B cell (primary cell): ENCODE measurements around the gene SPDYC. TPM values are rescaled to one million over a fixed set of nuclear protein-coding genes. Genes with fewer than 3 reads are reported as not detected.
A peak's percentile ranks its signal among the peaks of the same experiment; 100 is the strongest.

ENCODE experiments used
- ATAC-seq: fragments of 200-7000 bp; cut with Tn5 transposase; one replicate; pipeline ENCODE4 v1.10.0; 2021; ENCODE audit warnings: low read depth, mild to moderate bottlenecking, moderate number of reproducible peaks, moderate library complexity
- CTCF ChIA-PET: fragments of 350-600 bp; sonication (Branson Sonifier 250); formaldehyde crosslinking; loops from one replicate; lab custom pipeline; 2021; ENCODE audit warnings: antibody characterized with exemption, inconsistent platforms; lab: Charles Lee
- POLR2A ChIA-PET: fragments of 350-600 bp; sonication (Branson Sonifier 250); formaldehyde crosslinking; loops from one replicate; lab custom pipeline; 2021; ENCODE audit warnings: antibody characterized with exemption; lab: Charles Lee
- DNase-seq: peaks from one replicate; pipeline ENCODE4 v3.0.0; 2013
- H2AFZ ChIP-seq: 2 replicates; pipeline ENCODE4 v1.6.1; 2012; ENCODE audit warnings: mild to moderate bottlenecking, low read depth, low read length; ENCODE audit not compliant: insufficient read depth, poor library complexity, severe bottlenecking
- H3K27ac ChIP-seq, 2 donors: 1 replicate in 1 of 2; 2 replicates in 1 of 2; pipeline ENCODE4 v1.5.1; 2012 to 2013; ENCODE audit warnings: low read length in 2 of 2, mild to moderate bottlenecking in 2 of 2, moderate library complexity in 1 of 2
- H3K27me3 ChIP-seq, 4 experiments: fragments of 200-600 bp in 1 of 4; sonication (generic) in 1 of 4; replicated peaks in 1 of 4; 1 replicate in 2 of 4; 2 replicates in 2 of 4; pipeline versions ENCODE4 v1.6.1 to v1.7.0; 2013 to 2016; ENCODE audit warnings: low read length in 3 of 4, mild to moderate bottlenecking in 2 of 4, mixed read lengths in 1 of 4, moderate library complexity in 1 of 4; ENCODE audit not compliant: insufficient read depth in 4 of 4, control insufficient read depth in 3 of 4; ENCODE audit errors: control extremely low read depth in 1 of 4
- H3K36me3 ChIP-seq, 2 experiments: replicated peaks in 1 of 2; 1 replicate in 1 of 2; 2 replicates in 1 of 2; pipeline versions ENCODE4 v1.6.1 to v1.7.1; 2013; ENCODE audit warnings: low read length in 1 of 2; ENCODE audit not compliant: insufficient read depth in 2 of 2, control insufficient read depth in 1 of 2; ENCODE audit errors: control extremely low read depth in 1 of 2, extremely low read depth in 1 of 2
- H3K4me1 ChIP-seq, 2 donors: fragments of 200-600 bp in 1 of 2; sonication (generic) in 1 of 2; 1 replicate in 1 of 2; 2 replicates in 1 of 2; pipeline versions ENCODE4 v1.5.1 to v1.6.1; 2013 to 2017; ENCODE audit warnings: low read length in 2 of 2; ENCODE audit not compliant: control insufficient read depth in 2 of 2, insufficient read depth in 2 of 2
- H3K4me2 ChIP-seq: replicated peaks from 2 replicates; pipeline ENCODE3; 2012; ENCODE audit warnings: mild to moderate bottlenecking, low read depth, low read length; ENCODE audit not compliant: poor library complexity, severe bottlenecking
- H3K4me3 ChIP-seq, 5 experiments: fragments of 200-600 bp in 1 of 5; sonication (generic) in 1 of 5; 1 replicate in 3 of 5; 2 replicates in 2 of 5; pipeline versions ENCODE4 v1.5.1 to v1.7.0; 2011 to 2016; ENCODE audit warnings: low read length in 4 of 5, mild to moderate bottlenecking in 4 of 5, low read depth in 2 of 5, control low read depth in 1 of 5, moderate library complexity in 1 of 5; ENCODE audit not compliant: insufficient read depth in 1 of 5; ENCODE audit errors: control extremely low read depth in 1 of 5, extremely low read depth in 1 of 5
- H3K79me2 ChIP-seq: fragments of 200-600 bp; sonication (generic); one replicate; pipeline ENCODE4 v1.6.0; 2016; ENCODE audit warnings: low read length; ENCODE audit not compliant: control insufficient read depth, insufficient read depth
- H3K9ac ChIP-seq: fragments of 200-600 bp; sonication (generic); 2 replicates; pipeline ENCODE4 v1.6.1; 2017; ENCODE audit warnings: mild to moderate bottlenecking, low read length, moderate library complexity
- H3K9me3 ChIP-seq, 3 donors: one replicate each; pipeline versions ENCODE4 v1.6.1 to v1.7.1; 2013; ENCODE audit warnings: low read length in 2 of 3; ENCODE audit not compliant: control insufficient read depth in 2 of 3, insufficient read depth in 1 of 3; ENCODE audit errors: control extremely low read depth in 1 of 3
- H4K20me1 ChIP-seq: 2 replicates; pipeline ENCODE4 v1.6.0; 2012; ENCODE audit warnings: mild to moderate bottlenecking, low read length; ENCODE audit not compliant: insufficient read depth, control insufficient read depth, poor library complexity, severe bottlenecking
- H3K27ac Mint-ChIP-seq: one replicate; pipeline ENCODE4 v1.8.0; 2021; ENCODE audit warnings: mixed read lengths
- H3K27me3 Mint-ChIP-seq: one replicate; pipeline ENCODE4 v1.8.0; 2021; ENCODE audit warnings: mixed read lengths
- H3K4me1 Mint-ChIP-seq: one replicate; pipeline ENCODE4 v1.8.0; 2021; ENCODE audit warnings: mixed read lengths
- H3K4me3 Mint-ChIP-seq: one replicate; pipeline ENCODE4 v1.8.0; 2021; ENCODE audit warnings: mixed read lengths
- H3K9me3 Mint-ChIP-seq: one replicate; pipeline ENCODE4 v1.8.0; 2022; ENCODE audit warnings: mixed read lengths; ENCODE audit not compliant: insufficient read depth
- CTCF ChIP-seq: fragments of 200-600 bp; IDR thresholded peaks from one replicate; pipeline ENCODE4 v1.8.0; 2022; ENCODE audit warnings: antibody characterized with exemption, mild to moderate bottlenecking
- EZH2 ChIP-seq: IDR thresholded peaks from 2 replicates; pipeline ENCODE4 v1.6.1; 2012; ENCODE audit warnings: borderline replicate concordance, low read depth, mild to moderate bottlenecking, moderate library complexity, low read length; ENCODE audit not compliant: insufficient read depth, poor library complexity, severe bottlenecking
- WGBS: methylation state at CpG from one replicate; pipeline ENCODE4 v1.1.5; 2013; ENCODE audit warnings: missing lambda C conversion rate; ENCODE audit not compliant: insufficient coverage; 5-methylcytosine and 5-hydroxymethylcytosine counted together
- intact Hi-C: fragments of 100-400 bp; cut with micrococcal nuclease; formaldehyde crosslinking; loops from one replicate; pipeline ENCODE4 v1.10.0; 2022
- polyA plus RNA-seq: library from polyadenylated mRNA; depleted of rRNA; stranded (reverse); fragments of >200 nt; gene quantifications from 2 replicates; pipeline ENCODE4 v1.2.3, GENCODE V29; 2012
- total RNA-seq, 2 donors: library from RNA; stranded (reverse); fragments of 120-200 nt in 1 of 2; gene quantifications; 1 replicate in 1 of 2; 2 replicates in 1 of 2; pipeline versions ENCODE4 v1.2.3 to v1.2.4, GENCODE V29; 2013 to 2022

The SPDYC gene
- total and polyA plus RNA-seq, 2 donors (not counting 1 experiment from before 2014, with no cell fraction given): not detected

- H2AFZ ChIP-seq: no peak overlapping the region
- no peaks in the 10 kb centered on the region for H3K27me3 Mint-ChIP-seq
- H3K79me2 ChIP-seq: peaks cover 79% of the 10 kb centered on the region
- H4K20me1 ChIP-seq: peaks cover 49% of the 10 kb centered on the region
- ChIA-PET CTCF (interaction anchor here (0.6 to 4.4 kb wide), 3 partner anchors 12 to 1985 kb away, joined by 3 to 20 read pairs (median 5); partner anchors contain the start of genes CAPN1 and TM7SF2), POLR2A (interaction anchor here (1.0 kb wide), 1 partner anchor 49 kb away, joined by 3 read pairs; no protein-coding TSS in a partner anchor)
- H3K27ac Mint-ChIP-seq: peak overlapping the region; percentile 47
- H3K36me3 ChIP-seq: peaks cover 2 to 73% of the 10 kb centered on the region in 2 experiments
- DNase-seq: no peak
- H3K4me2 ChIP-seq: no peak overlapping the region
- intact Hi-C loops: no loop called here
- no peak overlapping the region for H3K9ac ChIP-seq
- peak overlapping the region; percentile 64 for H3K4me3 Mint-ChIP-seq
- no peak overlapping the region for H3K4me3 ChIP-seq
- H3K4me1 ChIP-seq: peaks cover 30 to 48% of the 10 kb centered on the region in 2 donors
- H3K27me3 ChIP-seq: no peaks in the 10 kb centered on the region
- H3K4me1 Mint-ChIP-seq: peaks cover 43% of the 10 kb centered on the region
- no peak overlapping the region for H3K27ac ChIP-seq
- ATAC-seq: no peak
- 100% methylated on average over 1 of the region's 5 CpGs for WGBS
- H3K9me3 Mint-ChIP-seq: no peaks in the 10 kb centered on the region
- no peaks in the 10 kb centered on the region for H3K9me3 ChIP-seq
- TF ChIP-seq EZH2 (no peak), CTCF (no peak)
Measured at GRCh38 chr11:65124480-65125196, 45.4 kb upstream of the SPDYC start.
